Retina (tissue), 1 donor: ENCODE results near the gene GNA14.
"Not testable (repeated sequence)": the region's sequence is repeated elsewhere in the genome, so short reads cannot be mapped to it uniquely, and the experiment has no call there.

ENCODE experiments used
- DNase-seq: peaks from one replicate; pipeline ENCODE4 v3.0.0-alpha.2; 2016

GNA14 gene

DNA sequence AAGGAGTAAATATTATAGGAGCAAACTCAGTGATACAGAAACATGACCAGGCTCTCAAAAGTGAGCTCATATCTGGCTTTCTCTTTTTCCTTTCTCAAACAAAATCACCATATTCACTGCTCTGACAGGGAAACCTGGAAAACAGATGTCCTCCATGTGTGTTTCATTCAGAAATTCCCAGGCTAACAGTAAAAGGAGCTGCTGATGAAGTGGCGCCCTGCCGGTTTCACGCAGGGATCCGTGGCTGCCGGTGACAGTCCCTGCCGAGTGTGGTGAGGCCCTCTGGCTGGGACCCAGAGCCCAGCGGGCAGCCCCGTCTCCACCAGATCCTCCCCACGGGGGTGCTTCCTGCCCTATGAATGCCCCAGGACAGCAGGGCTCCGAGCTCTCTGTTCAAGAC lies 208.1 kb downstream of the GNA14 start:
- peak; percentile 51 for DNase-seq

DNA sequence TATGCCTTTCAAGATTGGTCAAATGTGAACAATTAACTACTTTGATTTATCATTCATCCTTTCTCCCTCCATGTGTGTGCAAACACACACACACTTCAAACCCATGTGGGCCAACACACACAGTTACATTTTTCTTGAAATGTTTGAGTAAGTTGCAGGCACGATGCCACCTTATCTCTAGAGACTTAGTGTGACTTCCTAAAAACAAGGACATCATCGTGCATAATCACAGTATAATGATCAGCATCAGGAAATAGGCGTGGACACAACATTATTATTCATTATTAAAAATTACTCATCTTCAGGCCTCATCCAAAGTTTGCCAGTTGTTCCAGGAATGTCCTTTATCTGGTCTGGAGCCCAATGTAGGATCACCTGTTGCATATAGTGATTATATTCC lies 209.5 kb downstream of the GNA14 start:
- DNase-seq: no peak

DNA sequence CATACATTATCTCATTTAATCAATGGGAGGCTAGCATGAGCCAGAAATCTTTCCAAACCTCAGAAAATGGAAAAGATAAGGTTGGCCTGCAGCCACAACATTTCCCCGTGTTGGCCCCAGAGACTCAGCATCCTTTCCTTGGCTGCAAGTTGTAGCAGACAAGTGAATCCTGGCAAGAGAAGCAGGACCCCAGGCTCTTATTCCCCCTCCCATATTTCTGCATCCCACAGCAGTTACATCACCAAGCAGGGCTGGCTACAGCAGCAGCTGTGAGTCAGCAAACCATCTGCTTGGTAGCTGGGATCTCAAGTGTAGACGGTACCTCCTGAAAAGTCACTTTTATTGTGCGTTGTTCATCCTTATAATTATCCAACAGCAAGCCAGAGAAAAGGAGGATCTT lies 212.4 kb downstream of the GNA14 start:
- no peak for DNase-seq

DNA sequence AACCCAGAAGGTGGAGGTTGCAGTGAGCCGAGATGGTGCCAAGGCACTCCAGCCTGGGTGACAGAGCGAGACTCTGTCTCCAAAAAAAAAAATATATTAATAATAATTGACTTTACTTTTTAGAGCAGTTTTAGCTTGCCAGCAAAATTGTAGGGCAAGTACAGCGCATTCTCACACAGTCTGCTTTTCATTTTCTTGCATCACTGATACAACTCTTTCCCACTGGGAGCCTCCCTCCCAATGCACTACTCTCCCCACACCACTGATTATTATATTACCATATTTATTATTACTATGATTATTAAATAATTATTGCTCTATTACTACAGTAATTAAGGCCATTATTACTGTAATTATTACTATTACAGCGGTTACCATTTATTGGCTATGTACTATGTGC lies 212.8 kb downstream of the GNA14 start:
- no peak for DNase-seq

DNA sequence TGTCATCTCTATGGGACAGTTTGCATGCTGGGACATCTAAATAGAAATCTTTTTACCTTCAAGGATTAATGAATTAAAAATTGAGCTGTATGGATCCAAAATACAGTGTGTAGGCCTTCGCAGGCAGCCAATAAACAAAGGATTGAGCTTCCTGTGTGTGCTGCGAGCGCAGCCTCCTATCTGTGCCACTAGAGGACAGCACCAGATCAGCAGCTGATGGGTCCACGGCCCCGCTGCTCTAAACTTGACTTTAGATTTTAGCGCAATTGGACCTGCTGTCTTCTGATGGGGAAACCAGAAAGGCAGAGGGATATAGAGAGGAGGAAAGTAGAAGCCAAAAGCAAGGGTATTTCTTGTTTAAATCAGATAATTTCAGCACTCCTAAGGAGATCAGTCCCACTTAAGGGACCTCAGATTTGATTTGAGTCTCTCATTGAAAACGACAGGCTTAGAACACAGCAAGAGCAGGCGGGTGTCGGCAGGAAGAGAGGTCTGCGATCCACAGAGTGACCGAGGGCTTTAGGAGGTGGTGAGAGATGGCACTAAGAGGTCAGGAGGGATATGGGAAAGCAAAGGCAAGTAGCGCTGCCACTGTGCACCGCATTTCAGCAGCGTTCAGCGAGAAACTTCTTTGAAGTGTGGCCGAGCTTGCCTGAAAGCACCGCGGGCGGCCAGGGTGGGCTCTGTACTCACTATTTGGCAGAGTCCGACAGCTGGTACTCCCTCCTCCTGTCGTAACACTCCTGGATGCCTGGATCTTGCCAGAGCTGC lies 214.3 kb downstream of the GNA14 start:
- peak; percentile 73 for DNase-seq

DNA sequence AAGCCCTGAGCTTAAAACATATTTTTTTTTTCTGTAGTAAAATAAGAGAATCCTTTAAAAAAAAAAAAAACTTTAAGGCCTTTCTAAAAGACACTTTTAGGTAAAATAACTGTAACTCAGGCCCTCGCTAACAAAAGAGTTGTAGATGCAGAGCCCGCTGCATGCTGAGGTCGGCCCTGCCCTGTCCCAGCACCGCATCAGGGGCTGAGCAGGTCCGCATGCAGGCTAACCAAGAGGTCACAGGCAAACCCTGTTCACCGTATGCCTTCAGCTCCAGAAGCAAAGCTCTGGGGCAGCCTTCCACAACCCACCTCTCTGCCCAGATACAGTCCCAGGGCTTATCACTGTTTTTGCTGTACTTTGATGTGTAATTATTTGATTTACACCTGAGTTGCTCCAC lies 216.1 kb downstream of the GNA14 start:
- DNase-seq: no peak

DNA sequence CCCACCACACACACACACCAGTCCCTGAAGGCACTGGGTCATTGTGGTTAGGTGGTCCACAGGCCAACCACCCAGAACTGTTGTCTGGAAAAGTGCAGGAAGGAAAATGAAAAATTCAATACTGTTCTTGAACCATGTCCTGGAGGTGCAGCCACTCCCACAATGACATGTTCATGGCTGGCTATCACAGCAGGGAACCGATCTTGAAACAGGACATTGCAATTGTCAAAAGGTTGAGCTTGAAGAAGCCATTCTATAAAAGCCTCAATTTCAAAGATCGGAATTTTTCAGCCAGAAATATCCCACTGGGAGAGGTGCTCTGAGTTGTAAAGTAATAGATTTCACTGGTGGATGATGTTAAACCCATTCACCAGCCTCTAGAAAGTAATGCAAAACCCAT lies 218.2 kb downstream of the GNA14 start:
- no peak for DNase-seq

DNA sequence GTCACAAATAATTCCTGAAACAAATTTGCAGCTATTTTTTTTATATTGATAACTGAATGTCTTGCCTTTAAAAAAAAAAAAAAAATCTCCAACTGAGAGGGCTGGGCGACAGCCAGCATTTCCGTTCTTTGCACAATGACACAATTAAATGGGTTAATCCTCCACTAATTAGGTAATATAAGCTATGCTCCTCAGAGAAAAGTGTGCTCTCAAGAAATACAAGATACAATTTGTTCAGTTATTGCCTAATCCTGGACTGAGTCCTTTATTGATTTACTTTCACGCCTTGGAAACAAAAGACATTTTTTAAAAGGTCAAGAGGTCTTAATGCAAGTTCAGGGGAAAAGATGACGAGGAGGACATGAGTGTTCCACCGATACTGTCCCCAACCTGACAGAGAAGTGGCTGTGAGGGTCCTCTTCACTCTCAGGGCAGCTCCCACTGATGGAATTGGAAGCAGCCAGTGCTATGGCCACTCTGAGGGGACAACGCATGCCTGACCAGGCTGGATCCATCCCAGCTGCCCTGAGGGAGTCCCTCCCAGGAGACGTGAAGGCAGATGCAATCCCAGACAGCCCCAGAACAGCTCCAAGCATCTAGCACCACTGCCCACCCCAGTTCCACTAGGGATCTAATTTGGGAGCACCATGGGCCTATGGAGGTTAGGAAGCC lies 220.7 kb downstream of the GNA14 start:
- DNase-seq: no peak

DNA sequence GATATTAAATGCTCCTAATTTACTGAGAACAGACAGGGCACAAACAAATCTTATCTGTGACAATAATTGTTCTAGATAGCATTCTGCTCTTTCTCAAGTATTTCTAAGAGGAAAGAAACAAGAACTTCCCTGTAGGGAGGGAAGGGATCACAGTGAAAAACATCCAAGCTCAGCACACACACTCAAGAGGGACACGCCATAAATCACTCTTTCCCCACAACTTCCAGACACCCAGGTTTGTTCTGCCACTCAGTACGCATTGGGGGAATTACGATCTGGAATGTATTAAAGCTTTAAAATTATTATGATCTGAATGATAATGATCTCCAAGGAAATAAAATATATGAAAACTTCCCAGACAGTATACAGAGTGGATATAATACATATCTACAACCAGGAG lies 221.4 kb downstream of the GNA14 start:
- DNase-seq: no peak

DNA sequence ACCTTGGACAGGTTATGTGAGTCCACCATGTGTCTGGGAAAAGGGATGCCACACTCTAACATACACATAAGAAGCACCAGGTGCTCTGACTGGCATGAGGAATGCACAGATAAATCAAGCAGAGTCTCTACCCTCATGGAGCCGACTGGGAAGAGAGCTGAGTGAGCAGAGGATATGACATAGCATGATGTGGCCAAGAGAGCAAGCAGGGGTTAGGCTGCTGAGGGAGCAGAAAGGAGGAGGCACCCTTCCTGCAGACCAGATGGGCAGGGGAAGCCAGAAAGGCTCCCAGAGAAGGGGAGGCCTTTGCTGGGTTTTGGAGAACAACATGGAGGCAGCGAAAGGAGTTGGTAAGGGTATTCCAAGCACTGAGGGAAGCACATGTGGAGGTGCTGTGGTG lies 223.1 kb downstream of the GNA14 start:
- DNase-seq: no peak

DNA sequence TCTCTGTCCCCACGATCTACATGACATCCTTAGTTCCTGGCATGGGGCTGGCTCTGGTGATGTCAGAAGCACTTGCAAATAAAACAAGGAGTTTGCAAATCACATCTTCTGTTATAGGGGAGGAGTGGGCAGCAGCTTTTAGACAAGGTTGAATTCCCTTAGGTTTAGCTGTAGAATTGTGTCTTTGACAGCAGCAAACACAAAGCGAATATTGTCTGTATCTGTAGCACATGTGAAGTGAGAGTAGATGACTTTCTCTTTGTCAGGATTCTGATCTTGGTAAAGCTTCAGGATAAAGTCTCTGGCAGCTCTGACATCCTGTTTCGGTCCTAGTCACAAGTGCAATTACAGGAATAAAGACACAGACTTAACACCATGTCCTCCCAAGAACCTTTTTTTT lies 224.3 kb downstream of the GNA14 start:
- DNase-seq: no peak

DNA sequence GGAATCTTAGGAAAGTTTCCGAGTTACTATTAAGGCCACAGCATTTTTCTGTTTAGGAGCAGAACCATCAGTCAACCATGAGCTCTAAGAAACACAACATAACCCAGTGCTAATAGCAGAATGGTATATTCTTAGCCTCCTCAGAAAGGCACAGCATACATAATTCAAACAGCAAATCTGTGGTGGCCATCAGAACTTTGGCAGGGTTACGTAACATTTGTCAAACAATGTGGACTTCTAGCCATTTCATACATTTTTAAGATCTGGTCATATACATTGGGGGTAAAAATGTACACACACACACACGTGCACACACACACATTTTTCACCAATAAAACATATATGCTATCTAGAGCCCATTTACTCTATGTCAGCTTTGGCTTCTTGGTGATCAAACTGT lies 225.2 kb downstream of the GNA14 start:
- no peak for DNase-seq

DNA sequence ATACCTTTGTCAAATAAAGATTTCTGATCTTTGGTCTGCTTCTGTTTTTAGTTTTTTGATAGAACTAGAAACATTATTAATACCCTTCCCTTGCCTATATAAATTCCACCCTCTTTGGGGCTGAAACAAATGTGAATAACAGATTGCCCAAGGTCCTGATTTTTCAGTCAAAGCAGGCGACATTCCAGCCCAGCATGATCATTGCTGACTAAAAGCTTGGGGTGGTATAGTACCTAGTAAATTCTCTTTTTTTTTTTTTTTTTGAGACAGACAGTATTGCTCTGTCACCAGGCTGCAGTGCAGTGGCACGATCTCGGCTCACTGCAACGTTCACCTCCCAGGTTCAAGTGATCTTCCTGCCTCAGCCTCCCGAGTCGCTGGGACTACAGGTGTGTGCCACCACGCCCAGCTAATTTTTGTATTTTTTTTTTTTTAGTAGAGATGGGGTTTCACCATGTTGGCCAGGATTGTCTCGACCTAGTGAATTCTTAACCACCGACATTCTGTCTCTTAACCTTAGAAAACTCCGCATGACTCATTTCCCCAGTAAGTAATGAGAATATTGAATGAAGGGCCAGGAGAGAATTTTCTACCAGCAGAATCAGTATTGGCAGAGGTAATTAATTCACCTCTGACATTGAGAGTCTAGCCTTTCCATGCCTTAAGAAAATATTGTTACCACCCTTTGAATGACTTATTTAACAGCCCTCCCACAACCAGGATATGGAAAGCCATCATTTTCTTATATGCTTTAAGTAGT lies 226.4 kb downstream of the GNA14 start:
- no peak for DNase-seq

DNA sequence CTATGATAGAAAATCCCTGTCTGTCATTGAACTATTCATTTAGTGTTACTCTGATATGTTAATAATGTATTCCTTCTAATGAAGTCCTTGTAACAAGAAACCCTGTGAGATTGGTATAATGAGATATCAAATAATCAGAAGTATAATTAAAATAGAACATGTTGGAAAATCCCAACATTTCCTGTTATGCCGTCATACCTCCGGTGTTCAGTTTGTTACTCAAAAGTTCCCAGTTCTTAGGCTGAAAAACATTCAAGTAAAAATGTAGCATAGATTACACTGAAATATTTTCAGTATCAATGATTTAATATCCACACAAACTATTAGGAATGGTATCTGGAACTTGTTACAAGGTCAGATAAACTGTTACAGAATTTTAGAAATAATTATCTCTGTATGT lies 227.5 kb downstream of the GNA14 start:
- DNase-seq: no peak

DNA sequence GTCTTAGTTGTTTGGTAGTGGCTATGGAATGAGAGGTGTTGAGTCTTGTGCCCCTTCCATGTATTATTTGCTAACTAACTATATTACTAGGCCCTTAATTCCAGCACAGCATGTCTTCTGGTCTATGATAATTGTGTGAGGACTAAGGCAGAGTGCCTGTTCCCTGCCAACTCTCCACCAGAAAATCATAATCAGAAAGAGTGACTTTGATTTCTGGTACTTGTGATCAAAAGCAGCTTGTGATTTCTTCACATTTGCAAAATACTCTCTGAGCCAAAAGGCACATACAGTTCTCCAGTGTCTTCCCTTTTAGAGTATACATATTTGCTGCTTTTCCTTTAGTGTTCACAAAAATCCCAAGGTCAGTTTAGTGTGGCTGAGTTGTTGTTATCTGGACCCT lies 229.9 kb downstream of the GNA14 start:
- no peak for DNase-seq

DNA sequence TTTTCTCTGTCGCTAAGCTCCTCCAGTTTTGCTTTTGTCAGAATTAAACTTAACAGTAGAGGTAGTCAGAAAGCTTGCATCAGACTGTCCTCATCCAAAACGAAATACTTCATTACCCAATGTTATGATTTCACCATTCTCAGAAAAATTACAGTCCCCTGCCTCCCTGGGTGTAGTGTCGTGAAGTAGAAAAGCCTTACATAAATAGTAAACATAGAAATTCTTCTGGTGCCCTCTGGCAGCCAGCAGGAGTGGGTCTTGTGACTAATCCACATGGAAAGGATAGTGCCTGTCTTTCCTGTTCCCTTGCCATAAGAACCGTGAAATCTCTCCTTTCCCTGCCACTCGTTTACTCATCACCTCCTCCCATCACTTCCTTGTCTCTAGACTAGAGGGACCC lies 230.6 kb downstream of the GNA14 start:
- no peak for DNase-seq

DNA sequence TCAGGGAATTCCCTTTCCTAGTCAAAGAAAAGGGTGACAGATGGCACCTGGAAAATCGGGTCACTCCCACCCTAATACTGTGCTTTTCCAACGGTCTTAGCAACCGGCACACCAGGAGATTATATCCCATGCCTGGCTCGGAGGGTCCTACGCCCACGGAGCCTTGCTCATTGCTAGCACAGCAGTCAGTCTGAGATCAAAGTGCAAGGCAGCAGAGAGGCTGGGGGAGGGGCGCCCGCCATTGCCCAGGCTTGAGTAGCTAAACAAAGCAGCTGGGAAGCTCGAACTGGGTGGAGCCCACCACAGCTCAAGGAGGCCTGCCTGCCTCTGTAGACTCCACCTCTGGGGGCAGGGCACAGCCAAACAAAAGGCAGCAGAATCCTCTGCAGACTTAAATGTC lies 239.6 kb downstream of the GNA14 start:
- not testable (repeated sequence) for DNase-seq

DNA sequence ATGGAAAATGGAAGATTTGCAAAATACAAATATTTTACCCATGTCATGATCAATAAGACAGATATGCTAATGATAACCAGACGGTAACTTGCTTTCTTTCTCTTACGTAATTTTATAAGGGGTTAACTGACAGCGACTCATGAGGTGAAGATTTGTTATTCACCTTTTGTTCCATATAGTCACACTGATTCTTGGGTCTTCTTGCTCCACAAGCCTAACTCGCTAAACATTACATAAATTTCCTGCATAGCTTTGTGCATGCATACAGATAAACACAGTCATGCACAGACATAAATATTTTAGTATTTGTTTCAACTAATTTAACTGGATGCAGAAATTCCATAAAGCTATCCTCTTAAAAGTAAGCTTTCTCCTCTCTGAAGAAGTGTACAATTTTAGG lies 244.9 kb downstream of the GNA14 start:
- no peak for DNase-seq

DNA sequence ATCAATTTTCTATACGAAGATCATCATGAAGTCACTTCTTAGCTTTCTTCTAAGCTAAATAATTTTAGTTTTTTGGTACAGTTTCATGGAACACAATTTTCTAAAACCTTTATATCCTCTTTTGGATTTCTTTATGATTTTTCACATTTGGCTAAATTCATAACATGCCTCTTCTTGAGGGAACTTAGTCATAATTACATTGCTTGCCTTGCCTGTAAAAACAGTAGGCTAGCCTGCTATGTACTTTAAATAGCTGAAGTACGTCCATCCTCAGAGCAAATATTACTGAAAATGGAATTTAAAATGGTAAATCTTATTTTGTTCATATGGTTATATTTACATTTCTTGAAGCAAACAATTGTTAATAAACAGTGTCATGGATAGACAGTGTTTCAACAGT lies 245.8 kb downstream of the GNA14 start:
- no peak for DNase-seq

DNA sequence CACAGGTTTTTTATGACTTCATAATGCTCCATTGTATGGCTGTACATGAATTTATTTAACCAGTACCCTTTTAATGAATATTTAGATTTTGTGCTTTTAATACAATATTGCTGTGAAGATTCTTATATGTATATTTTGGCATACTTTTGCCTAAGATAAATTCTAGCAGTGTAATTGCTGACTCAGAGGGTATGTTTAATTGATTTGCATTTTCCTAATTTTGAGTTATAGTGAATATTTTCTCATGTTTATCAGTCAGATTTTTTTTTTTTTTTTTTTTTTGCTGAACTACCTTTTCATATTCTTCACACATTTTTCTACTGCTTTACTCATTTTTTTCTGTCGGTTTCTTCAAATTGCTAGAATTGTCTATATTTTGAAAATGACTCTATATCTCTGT lies 248.2 kb downstream of the GNA14 start:
- no peak for DNase-seq

DNA sequence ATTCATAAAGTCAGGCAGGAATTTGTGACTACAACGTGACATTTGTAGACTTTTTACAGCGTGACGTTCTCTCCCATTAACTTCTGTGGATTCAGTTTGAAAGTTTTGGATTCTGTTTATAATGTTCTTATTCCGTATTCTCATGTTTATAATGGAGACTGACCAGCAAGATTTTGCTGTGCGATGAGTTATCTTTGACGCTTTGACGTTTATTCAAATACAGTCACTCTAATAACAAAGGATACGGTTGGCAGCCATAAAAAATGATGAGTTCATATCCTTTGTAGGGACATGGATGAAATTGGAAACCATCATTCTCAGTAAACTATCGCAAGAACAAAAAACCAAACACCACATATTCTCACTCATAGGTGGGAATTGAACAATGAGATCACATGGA lies 249.5 kb downstream of the GNA14 start:
- not testable (repeated sequence) for DNase-seq

DNA sequence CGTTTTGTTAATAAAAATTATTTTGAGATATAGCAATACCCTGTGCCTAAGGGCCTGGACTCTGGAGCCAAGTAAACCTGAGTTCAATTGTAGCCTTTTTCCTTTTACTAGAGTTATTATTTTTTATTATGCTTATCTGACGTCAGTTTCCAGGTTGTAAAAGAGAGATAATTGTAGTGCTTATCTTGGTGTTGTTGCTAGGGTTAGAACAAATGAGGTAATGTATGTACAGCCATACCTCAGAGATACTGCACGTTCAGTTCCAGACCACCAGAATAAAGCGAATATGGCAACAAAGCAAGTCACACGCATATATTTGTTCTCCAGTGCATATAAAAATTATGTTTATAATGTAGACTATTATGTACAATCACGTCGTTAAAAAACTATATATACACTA lies 255.8 kb downstream of the GNA14 start:
- DNase-seq: no peak

DNA sequence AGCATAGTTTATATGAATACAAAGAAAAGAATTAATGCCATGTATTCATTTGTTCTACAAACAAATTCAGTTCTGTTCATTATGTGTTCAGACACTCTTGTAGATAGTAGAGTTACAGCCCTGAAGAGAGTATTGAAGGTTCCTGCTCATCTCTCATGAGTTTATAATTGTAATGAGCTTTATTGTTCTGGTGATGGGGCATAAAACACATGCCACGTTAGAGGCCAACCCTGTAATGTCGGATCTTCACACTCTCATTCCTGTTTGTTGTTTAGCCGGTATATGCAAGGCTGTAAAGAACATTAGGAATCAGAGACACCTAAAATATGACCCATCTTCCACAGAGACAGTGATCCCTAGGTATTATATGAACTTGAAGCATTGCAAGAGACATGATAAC lies 256.3 kb downstream of the GNA14 start:
- no peak for DNase-seq

DNA sequence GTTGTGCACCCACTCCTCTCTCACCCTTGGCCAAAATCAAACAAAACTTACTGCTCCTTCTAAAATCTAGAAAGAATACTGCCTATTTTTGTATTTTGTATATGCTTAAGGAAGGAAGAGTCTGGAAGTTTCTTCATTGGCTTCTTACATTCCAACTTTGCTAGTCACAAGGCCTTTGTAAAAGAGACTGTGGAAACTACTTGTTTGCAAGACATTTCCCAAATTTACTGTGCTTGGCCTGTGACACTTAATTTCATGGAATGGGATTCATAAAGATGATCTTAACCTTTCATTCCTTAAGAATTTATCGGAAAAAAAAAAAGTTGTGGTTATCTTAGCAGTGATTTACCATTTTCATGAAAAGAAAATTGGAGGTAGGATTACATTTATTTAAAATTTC lies 261.9 kb downstream of the GNA14 start:
- DNase-seq: no peak
